ENCODE measurements around the gene ANKRD9. TPM values are rescaled to one million over a fixed set of nuclear protein-coding genes. Genes with fewer than 3 reads are reported as not detected.

ANKRD9 gene
- total RNA-seq, 1 experiment from 2014 or later = 29.8 TPM

GRCh38 chr14:102516531-102517391, 7.2 kb upstream of the ANKRD9 start:
- no peaks in the 10 kb centered on the region for H3K9me3 ChIP-seq (ENCODE audit: control insufficient read depth, low read depth, low read length)
- no peak overlapping the region for H3K4ac ChIP-seq (ENCODE audit: low read depth, low read length)
- Mint-ChIP-seq H3K4me1 (peaks cover 4 to 7% of the 10 kb centered on the region in 2 experiments; a peak in 3 of 4 replicates), H3K9me3 (no peaks in the 10 kb centered on the region; a peak in 1 of 5 replicates), H3K27ac (no peak overlapping the region), H3K27me3 (ENCODE audit: low read depth) (peaks cover 18% of the 10 kb centered on the region), H3K36me3 (ENCODE audit: insufficient read depth in 1 of 3, low read depth in 3 of 3) (no peaks in the 10 kb centered on the region), H3K4me3 (peak overlapping the region; percentile 78 to 88)
- no peaks in the 10 kb centered on the region for H3K27me3 ChIP-seq (ENCODE audit: insufficient read depth, low read length)
- H3K23ac ChIP-seq (ENCODE audit: insufficient read length, low read depth, low read length) = no peak overlapping the region
- no peak overlapping the region for H2AK5ac ChIP-seq (ENCODE audit: insufficient read length, low read length)
- DNase-seq = peak; percentile 81
- H3K79me2 ChIP-seq (ENCODE audit: insufficient read depth, low read length) = no peaks in the 10 kb centered on the region
- no peak overlapping the region for H3K56ac ChIP-seq (ENCODE audit: insufficient read length, low read depth, low read length)
- H3K4me2 ChIP-seq (ENCODE audit: insufficient read depth, insufficient read length, low read length) = peak overlapping the region; percentile 57
- no peak overlapping the region for H4K91ac ChIP-seq (ENCODE audit: insufficient read length, low read depth, low read length)
- H3K23me2 ChIP-seq (ENCODE audit: insufficient read length, low read depth, low read length, poor library complexity, severe bottlenecking) = no peaks in the 10 kb centered on the region
- no peak overlapping the region for H2BK5ac ChIP-seq (ENCODE audit: insufficient read length, low read length)
- H2BK120ac ChIP-seq (ENCODE audit: low read depth, low read length, poor library complexity, severe bottlenecking) = no peak overlapping the region
- WGBS (ENCODE audit: extremely low coverage, insufficient read length, low lambda C conversion rate) = no CpG with 5 or more reads among the region's 95 CpGs
- no peak overlapping the region for H4K8ac ChIP-seq (replicated peaks; ENCODE audit: insufficient read length, low read depth, low read length)
- H3K27ac ChIP-seq (ENCODE audit: insufficient read length, low read depth, low read length) = no peak overlapping the region
- no peak overlapping the region for H2BK12ac ChIP-seq (ENCODE audit: insufficient read length, low read depth, low read length)
- no peaks in the 10 kb centered on the region for H4K20me1 ChIP-seq (ENCODE audit: control insufficient read depth, insufficient read depth, insufficient read length)
- no peaks in the 10 kb centered on the region for H3K4me1 ChIP-seq (ENCODE audit: insufficient read depth, low read length)
- no peak; the same call in none of the 3 replicates for TF ChIP-seq CTCF (conservative IDR thresholded peaks at IDR 0.05)
- H2BK15ac ChIP-seq (ENCODE audit: low read depth, low read length) = no peak overlapping the region
- no peak overlapping the region for H4K5ac ChIP-seq (ENCODE audit: insufficient read length, low read depth, low read length)
- no peak overlapping the region for H2AFZ ChIP-seq (ENCODE audit: low read length)
- H3K18ac ChIP-seq (ENCODE audit: insufficient read length, low read depth, low read length) = no peak overlapping the region
- no peak overlapping the region for H2BK20ac ChIP-seq (ENCODE audit: low read depth, low read length, poor library complexity, severe bottlenecking)
- H3K14ac ChIP-seq (ENCODE audit: insufficient read depth, low read length) = no peak overlapping the region
- no peaks in the 10 kb centered on the region for H3K79me1 ChIP-seq (ENCODE audit: insufficient read depth, low read depth, low read length, poor library complexity, severe bottlenecking)
- no peak overlapping the region for H3T11ph ChIP-seq (ENCODE audit: low read length)
- no peak overlapping the region for H3K9ac ChIP-seq (ENCODE audit: extremely low read depth, insufficient read length, low read length)

Measured in H9 (cell line).